Measurements from ENCODE around the gene ASTN2.

Gene ASTN2

DNA sequence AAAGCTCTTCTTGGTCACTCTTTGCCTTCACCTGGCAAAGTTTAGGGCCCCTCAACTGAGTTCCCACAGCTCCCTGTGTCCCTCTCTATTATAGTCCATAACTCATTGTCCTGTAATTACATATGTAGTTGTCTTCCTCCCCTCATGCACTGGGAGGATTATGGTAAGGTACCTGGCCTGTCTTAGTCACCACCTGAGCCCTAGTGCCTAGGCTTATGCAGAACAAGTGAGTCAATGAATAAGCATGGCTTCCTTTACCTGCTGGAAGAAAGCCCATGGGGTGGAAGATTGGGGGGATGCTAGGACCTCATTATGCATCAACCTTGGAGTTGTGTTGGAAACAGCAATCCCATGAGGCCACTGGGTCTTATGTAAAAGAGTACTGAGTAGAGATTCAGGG lies 915.4 kb downstream of the ASTN2 start:
- Histone ChIP-seq H3K4me1 (ENCODE audit: control insufficient read depth, low read length) (no peaks in the 10 kb centered on the region), H3K9me2 (replicated peaks; ENCODE audit: control insufficient read depth, low read length) (no peaks in the 10 kb centered on the region), H4K20me1 (ENCODE audit: control insufficient read depth, insufficient read depth, low read depth, low read length) (no peaks in the 10 kb centered on the region), H3K9me3 (ENCODE audit: control insufficient read depth, insufficient read depth, low read length) (no peaks in the 10 kb centered on the region), H3K4me2 (ENCODE audit: low read length) (no peak overlapping the region), H3K27me3 (ENCODE audit: control insufficient read depth, low read length) (no peaks in the 10 kb centered on the region), H3F3A (ENCODE audit: control insufficient read depth, insufficient read depth) (no peaks in the 10 kb centered on the region), H3K79me2 (ENCODE audit: control insufficient read depth, low read length) (no peaks in the 10 kb centered on the region), H3K4me3 (ENCODE audit: low read length) (no peak overlapping the region), H3K36me3 (ENCODE audit: control insufficient read depth, low read length) (no peaks in the 10 kb centered on the region), H3K27ac (ENCODE audit: low read depth, low read length) (no peak overlapping the region)
- no peak for TF ChIP-seq CTCF (IDR thresholded peaks at IDR 0.05; ENCODE audit: low read depth, low read length, poor library complexity, severe bottlenecking)
- no peak for TF ChIP-seq EZH2phosphoT487 (IDR thresholded peaks at IDR 0.05; ENCODE audit: borderline replicate concordance, low read length)

DNA sequence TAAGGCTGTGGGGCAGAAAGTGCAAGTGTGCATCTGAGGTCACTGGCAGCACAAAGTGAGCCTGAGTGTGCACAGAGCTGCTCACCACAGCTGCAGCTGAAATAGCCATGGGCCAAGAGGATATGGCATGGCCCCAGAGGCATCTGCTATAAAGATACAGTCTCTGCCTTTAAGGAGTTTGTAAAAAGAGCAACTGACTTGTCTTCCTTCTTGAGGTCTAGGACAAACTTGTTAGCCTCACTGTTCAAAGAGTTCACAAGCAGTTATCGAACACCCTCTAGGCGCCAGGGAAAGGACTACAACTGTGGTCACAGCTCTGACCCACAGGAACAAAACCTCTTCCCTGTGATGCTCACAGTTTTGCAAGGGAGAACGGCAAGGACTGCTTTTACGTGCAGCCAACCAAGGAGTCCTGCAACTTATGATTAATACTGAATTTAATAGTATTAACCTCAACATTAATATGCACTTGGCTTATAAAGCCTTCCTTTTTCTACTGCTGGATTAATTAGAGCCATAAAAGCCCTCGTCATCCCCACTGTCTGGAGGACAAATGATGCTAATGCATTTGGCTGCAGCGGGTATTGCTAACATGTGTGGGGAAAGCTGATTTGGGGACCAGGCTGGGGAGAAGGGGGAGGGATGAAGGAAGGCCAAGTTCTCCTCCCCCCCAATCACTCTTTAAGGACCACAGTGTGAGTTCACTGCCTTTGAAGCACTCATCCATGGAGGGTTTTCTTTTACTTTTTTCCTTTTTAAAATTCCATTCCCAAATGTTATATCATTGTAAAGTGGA lies 917.6 kb downstream of the ASTN2 start:
- no peaks in the 10 kb centered on the region for H3K4me1 ChIP-seq (ENCODE audit: control insufficient read depth, low read length)
- no peaks in the 10 kb centered on the region for H3K27me3 ChIP-seq (ENCODE audit: control insufficient read depth, low read length)
- no peak overlapping the region for H3K27ac ChIP-seq (ENCODE audit: low read depth, low read length)
- H4K20me1 ChIP-seq (ENCODE audit: control insufficient read depth, insufficient read depth, low read depth, low read length) = no peaks in the 10 kb centered on the region
- no peaks in the 10 kb centered on the region for H3F3A ChIP-seq (ENCODE audit: control insufficient read depth, insufficient read depth)
- H3K79me2 ChIP-seq (ENCODE audit: control insufficient read depth, low read length) = no peaks in the 10 kb centered on the region
- H3K36me3 ChIP-seq (ENCODE audit: control insufficient read depth, low read length) = no peaks in the 10 kb centered on the region
- H3K9me3 ChIP-seq (ENCODE audit: control insufficient read depth, insufficient read depth, low read length) = no peaks in the 10 kb centered on the region
- no peak overlapping the region for H3K4me3 ChIP-seq (ENCODE audit: low read length)
- TF ChIP-seq CTCF (IDR thresholded peaks at IDR 0.05; ENCODE audit: low read depth, low read length, poor library complexity, severe bottlenecking) (no peak), EZH2phosphoT487 (IDR thresholded peaks at IDR 0.05; ENCODE audit: borderline replicate concordance, low read length) (no peak)
- H3K4me2 ChIP-seq (ENCODE audit: low read length) = no peak overlapping the region
- no peaks in the 10 kb centered on the region for H3K9me2 ChIP-seq (replicated peaks; ENCODE audit: control insufficient read depth, low read length)

DNA sequence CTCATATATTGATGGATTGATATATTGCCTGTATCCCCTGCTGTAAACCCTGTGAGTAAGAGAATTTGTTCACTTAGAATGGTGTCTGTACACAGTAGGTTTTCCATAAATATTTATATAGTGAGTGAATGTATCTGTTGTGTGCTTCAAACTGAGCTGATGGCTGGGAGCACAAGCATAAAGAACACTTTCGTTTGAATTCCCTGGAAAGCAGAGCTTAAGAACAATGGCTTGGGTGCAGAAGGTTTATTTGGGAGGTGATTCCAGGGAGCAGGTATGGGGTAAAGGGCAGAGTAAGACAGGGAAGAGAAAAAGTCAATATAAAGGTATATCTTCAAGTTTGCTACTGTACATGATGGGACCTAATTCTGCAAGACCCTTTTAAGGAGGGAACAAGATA lies 918.7 kb downstream of the ASTN2 start:
- Histone ChIP-seq H3K4me1 (ENCODE audit: control insufficient read depth, low read length) (no peaks in the 10 kb centered on the region), H3K36me3 (ENCODE audit: control insufficient read depth, low read length) (no peaks in the 10 kb centered on the region), H3K4me2 (ENCODE audit: low read length) (no peak overlapping the region), H3K4me3 (ENCODE audit: low read length) (no peak overlapping the region), H4K20me1 (ENCODE audit: control insufficient read depth, insufficient read depth, low read depth, low read length) (no peaks in the 10 kb centered on the region), H3K27ac (ENCODE audit: low read depth, low read length) (no peak overlapping the region), H3K27me3 (ENCODE audit: control insufficient read depth, low read length) (no peaks in the 10 kb centered on the region), H3K9me2 (replicated peaks; ENCODE audit: control insufficient read depth, low read length) (no peaks in the 10 kb centered on the region), H3F3A (ENCODE audit: control insufficient read depth, insufficient read depth) (no peaks in the 10 kb centered on the region), H3K79me2 (ENCODE audit: control insufficient read depth, low read length) (no peaks in the 10 kb centered on the region), H3K9me3 (ENCODE audit: control insufficient read depth, insufficient read depth, low read length) (no peaks in the 10 kb centered on the region)
- TF ChIP-seq EZH2phosphoT487 (IDR thresholded peaks at IDR 0.05; ENCODE audit: borderline replicate concordance, low read length) (no peak), CTCF (IDR thresholded peaks at IDR 0.05; ENCODE audit: low read depth, low read length, poor library complexity, severe bottlenecking) (no peak)

All from DOHH2 (cell line).